GM21367 (cell line): ENCODE measurements around the gene MSI2.

Experiments used
- ATAC-seq: cut with Tn5 transposase; IDR thresholded peaks from one replicate; pipeline ENCODE4 v1.9.1; 2021; ENCODE audit not compliant: unreplicated experiment

MSI2 gene

DNA sequence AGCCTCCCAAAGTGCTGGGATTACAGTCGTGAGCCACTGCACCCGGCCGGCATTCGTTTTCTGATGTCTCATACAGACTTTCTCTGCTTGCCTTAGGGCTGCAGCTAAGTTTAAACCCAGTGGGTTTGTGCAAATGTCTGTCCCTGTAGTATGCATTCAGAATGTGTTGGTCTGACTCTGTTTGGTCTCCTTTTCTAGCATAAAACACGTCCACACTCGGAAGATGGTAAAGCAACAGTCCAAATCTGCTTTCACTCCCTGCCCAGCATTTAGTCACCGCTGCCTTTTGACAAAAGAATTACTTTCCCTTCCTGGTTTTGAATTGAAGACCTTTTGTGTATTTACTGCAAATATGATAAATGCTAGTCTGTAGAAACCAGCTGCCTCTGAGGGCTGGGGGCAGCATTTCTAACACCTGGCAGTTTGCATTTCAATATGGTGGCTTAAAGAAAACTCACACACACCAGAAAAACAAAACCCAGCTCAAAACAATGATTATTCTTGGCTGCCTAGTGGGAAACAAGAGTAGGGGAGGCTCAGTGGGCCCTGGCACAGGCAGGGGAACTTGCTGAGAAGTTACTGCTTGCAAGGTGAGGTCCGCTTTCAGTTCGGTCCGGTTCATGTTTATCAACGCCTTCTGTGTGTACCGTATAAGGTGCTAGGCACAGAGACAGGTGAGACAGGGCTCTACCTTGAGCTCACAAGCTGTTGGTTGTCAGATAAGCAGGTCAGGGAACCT lies 56.9 kb downstream of the MSI2 start:
- ATAC-seq, result no peak

DNA sequence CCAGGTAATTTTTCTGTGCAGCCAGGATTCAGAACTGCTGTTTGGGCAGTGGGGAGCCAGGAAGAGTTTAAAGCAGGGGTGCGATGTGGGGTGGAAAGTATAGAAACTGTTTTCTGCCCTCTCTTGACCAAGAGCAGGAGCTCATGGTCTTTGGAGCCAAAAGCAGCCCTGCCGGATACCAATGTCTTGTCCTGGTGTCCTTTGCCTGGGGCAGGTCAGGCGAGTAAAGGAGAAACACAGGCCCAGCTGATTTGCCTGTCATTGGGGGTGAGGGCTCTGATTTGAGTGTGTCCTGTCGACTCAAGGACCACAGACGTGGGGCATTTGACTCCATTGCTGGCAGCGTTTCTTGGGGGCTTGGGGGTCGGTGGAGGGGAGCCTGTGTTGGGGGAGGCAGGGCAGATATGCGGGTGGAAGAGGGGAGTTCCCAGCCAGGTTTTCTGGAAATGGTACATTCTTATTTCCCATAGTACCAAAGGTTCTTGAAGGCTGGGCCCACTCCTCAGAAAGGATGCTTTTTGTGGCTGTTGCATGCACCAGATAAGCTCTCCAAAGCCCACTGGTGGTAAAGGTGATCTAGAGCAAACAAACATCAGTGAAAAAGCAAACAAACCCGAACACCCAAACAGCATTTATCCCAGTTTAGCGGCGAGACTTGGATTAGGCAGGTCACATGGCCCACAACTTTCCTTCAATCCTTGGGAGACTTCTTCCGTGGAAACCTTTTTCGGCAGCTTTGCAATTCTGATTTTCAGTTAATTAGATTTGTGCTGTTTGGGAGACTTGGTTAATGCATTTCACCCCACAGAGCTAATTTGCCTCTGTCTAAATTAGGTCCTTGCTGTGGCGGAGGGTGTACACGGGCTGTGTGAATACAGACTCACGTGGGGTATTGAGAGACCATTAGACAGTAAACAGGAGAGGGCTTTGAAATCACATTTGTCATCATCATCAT lies 59.0 kb downstream of the MSI2 start:
- no peak for ATAC-seq

DNA sequence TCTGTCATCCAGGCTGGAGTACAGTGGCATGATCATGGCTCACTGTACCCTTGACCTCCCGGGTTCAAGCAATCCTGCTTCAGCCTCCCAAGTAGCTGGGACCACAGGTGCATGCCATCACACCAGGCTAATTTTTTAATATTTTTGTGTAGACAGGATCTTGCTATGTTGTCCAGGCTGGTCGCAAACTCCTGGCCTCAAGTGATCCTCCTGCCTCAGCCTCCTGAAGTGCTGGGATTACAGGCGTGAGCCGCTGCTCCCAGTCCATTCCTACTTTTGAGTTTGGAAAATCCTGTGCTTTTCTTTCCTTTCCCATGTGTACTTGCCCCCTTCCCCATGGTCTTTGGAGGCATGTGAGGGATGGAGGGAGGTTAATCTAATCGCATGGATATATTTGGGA lies 60.0 kb downstream of the MSI2 start:
- no peak for ATAC-seq

GRCh38 chr17:57317079-57317478 lies 60.8 kb downstream of the MSI2 start:
- no peak for ATAC-seq

DNA sequence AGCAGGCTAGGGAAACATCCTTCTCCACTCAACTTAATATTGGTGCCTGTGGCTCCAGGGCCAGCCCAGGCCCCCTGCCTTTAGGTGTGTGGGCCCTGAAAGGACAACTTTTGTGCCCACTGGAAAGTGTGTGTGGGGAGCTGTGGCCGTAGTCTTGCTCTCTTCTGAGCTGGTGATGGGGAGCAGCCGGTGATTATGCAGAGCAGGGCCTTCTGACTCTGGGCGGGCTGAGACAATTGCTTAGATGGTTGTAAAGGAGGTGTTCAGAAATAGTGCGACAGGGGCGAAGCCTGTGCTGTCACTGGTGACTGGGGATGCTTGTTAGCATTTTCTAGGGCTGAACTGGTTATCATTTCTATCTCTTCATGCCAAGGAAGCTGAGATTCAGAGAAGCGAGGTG lies 62.6 kb downstream of the MSI2 start:
- no peak for ATAC-seq

GRCh38 chr17:57319806-57320205 lies 63.5 kb downstream of the MSI2 start:
- ATAC-seq, result no peak

DNA sequence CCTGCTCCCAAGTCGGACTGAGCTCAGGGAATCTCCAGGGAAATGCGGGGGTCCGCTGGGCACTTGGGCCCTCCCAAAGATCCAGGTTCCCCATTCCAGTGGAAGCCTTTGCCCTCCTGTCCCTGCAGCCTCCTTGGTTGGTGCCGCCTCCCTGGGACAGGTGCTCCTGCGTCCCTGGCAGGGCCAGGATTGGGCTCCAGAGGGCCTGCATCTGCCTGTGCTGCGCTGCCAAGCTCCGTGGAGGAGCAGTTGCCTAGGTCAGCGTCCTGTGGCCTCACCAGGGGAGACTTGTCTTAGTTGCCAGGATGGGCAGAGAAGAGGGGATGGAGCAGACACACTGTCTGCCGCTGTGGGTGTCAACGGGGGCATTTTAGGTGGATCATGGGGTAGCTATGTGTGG lies 67.1 kb downstream of the MSI2 start:
- ATAC-seq, result no peak

DNA sequence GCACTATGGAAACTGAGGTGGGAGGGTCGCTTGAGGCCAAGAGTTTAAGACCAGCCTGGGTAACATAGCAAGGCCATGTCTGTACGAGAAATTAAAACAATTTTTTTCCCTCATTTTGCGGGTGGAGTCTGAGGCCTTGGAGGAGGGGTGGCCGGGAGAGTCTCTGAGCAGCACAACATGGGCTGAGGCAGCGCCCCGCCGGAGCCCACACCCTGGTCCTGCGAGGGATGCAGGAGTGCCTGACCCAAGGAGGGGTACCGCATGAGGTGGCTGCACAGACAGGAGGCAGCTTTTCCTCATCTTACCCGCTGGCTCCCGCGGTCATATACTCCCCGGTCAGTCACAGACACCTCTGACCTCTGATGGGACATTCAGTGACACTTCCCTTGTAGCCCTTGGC lies 67.7 kb downstream of the MSI2 start:
- no peak for ATAC-seq

GRCh38 chr17:57324631-57325030 lies 68.3 kb downstream of the MSI2 start:
- no peak for ATAC-seq

GRCh38 chr17:57326336-57326735 lies 70.0 kb downstream of the MSI2 start:
- no peak for ATAC-seq

DNA sequence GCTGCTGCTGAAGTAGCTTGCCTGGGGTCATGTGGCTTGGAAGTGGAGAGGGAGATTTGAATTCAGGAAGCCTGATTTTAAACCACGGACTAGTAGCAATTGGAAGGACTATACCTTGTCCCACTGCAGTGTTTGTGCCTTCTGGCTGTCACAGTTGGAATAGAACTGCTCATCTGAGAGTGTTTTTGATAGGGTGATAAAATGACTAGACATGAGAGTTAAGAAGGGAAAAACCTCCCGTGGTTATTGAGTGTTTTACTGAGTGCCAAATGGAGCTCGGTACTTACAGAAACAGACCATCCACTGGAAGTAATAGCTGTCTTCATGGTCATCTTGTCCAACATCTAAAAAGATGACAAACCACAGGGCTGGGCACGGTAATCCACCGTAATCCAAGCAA lies 70.4 kb downstream of the MSI2 start:
- ATAC-seq, result no peak

DNA sequence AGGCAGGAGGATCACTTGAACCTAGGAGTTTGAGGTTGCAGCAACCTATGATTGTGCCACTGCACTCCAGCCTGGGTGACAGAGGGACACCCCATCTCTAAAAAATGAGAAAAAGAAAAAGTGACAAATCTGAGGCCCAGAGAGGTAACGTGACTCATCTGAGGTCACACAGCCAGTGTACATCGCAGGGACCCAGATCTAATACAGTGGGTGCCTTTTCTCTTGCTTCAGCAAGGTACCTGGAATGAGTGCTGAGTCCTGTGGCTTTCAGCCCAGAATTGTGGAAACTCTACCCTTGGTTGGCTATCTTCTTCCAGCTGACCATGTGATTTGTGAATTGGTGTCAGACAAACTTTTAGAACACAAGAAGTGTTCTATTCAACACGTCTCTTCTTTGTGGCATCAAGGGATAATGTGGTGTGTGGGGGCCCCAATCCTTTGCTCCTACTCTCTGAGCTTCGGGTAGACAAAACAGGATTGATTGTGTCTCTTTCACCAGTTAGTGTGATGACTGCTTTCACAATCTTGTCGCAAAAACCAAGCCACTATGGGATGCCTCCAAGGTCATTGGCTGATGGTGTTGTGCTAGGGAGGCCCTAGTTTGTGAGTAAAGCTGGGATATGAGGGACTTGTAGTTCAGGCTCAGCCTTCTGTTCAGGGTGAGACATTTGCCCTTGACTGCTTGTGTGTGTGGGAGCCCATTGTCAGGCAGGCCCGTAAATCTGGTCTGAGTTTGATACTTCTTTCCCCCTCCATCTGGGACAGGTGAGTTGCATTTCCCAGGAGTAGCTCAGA lies 71.0 kb downstream of the MSI2 start:
- ATAC-seq, result no peak

GRCh38 chr17:57328109-57328882 lies 72.0 kb downstream of the MSI2 start:
- no peak for ATAC-seq

GRCh38 chr17:57329380-57330214 lies 73.3 kb downstream of the MSI2 start:
- no peak for ATAC-seq

DNA sequence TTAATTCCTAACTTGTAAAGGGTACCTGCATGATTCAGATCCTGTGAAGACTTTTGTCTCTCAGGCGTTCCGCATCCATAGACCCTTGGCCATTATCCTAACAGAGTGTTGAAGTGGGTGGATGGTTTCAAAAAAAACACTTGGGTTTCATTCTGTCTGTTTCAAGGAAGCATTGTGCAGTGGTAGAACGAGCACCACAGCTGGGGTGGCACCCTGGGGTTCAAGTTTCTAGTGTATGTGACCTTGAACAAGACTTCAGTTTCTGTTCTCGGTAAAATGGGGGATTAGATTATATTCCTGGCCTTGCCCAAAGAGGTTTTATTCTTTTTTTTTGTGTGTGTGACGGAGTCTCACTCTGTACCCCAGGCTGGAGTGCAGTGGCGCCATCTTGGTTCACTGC lies 74.3 kb downstream of the MSI2 start:
- no peak for ATAC-seq

- no peak for ATAC-seq
Measured at GRCh38 chr17:57331423-57331822, 75.1 kb downstream of the MSI2 start.

- no peak for ATAC-seq
Measured at GRCh38 chr17:57332501-57332900, 76.2 kb downstream of the MSI2 start.

- ATAC-seq, result no peak
Measured at GRCh38 chr17:57335195-57335792, 79.0 kb downstream of the MSI2 start.

DNA sequence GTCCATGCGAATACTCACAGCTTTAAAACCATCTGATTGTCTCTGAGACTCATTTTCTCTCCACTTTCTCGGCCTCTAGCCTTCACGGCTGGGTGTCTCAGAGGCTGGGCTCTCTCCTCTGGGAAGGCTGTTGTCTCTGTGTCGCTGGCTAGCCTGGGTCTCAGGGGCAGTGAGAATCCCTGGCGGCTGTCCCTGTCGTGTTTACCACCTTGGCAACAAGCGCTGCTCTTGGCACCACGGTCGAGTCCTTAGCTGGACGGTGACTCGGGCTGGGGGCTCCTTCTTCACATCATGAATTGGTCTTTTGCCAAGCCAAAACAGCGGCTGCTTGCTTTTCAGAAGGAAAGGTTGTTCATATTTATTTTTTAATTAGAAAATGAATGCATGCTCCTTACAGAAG lies 81.1 kb downstream of the MSI2 start:
- ATAC-seq, result no peak
